HepG2 (cell line): Measurements from ENCODE around the gene CCNL1. TPM values are rescaled to one million over a fixed set of nuclear protein-coding genes. Genes with fewer than 3 reads are reported as not detected.

Source experiments
- ATAC-seq: fragments of 200-7000 bp; cut with Tn5 transposase; 3 replicates; pipeline ENCODE4 v1.9.1; 2020; ENCODE audit warnings: mild to moderate bottlenecking, moderate library complexity
- BruUV-seq: library from RNA; stranded (reverse); fragments of 400-500 nt; replicated peaks from 2 replicates; lab custom pipeline; 2021; lab: Mats Ljungman, UMichigan
- CTCF ChIA-PET: fragments of 300-600 bp; formaldehyde crosslinking; extraction: SDS; loops from one replicate; lab custom pipeline; 2021; ENCODE audit warnings: low total read pairs, inconsistent platforms, low intra/inter-chr PET ratio; lab: Yijun Ruan, JAX
- POLR2A ChIA-PET: fragments of 350-600 bp; sonication (Branson Sonifier 250); formaldehyde crosslinking; loops from one replicate; lab custom pipeline; 2020; ENCODE audit warnings: antibody characterized with exemption, inconsistent platforms; lab: Yijun Ruan, JAX
- DNase-seq: peaks from one replicate; pipeline ENCODE4 v3.0.0-alpha.2; 2015; ENCODE audit warnings: low spot score
- FAIRE-seq: peaks from 3 replicates; lab custom pipeline; 2011; peaks lifted over from hg19 to GRCh38; lab: Jason Lieb, UNC
- H2AFZ ChIP-seq: one replicate; pipeline ENCODE4 v1.6.1; 2011; ENCODE audit warnings: low read length, inconsistent platforms
- H3K27ac ChIP-seq: fragments of 300-600 bp; 3 replicates; pipeline ENCODE4 v1.8.0; 2011; ENCODE audit warnings: mixed run types, mild to moderate bottlenecking, mixed read lengths, low read length, inconsistent platforms; ENCODE audit not compliant: insufficient read depth; ENCODE audit errors: extremely low read length
- H3K27me3 ChIP-seq, 2 experiments: fragments of 200-600 bp in 1 of 2; 2 replicates in 1 of 2; 3 replicates in 1 of 2; pipeline versions ENCODE4 v1.6.0 to v1.8.0; 2011; ENCODE audit warnings: low read length in 2 of 2, mild to moderate bottlenecking in 2 of 2, moderate library complexity in 2 of 2, inconsistent platforms in 1 of 2; ENCODE audit not compliant: insufficient read depth in 2 of 2, control insufficient read depth in 1 of 2
- H3K36me3 ChIP-seq, 2 experiments: fragments of 200-600 bp in 1 of 2; replicated peaks in 1 of 2; 2 replicates in 1 of 2; 3 replicates in 1 of 2; pipeline versions ENCODE4 v1.5.1 to v1.8.0; 2011; ENCODE audit warnings: low read length in 2 of 2, inconsistent platforms in 1 of 2; ENCODE audit not compliant: insufficient read depth in 2 of 2, control insufficient read depth in 1 of 2
- H3K4me1 ChIP-seq: 2 replicates; pipeline ENCODE4 v1.5.1; 2012; ENCODE audit warnings: low read length, inconsistent platforms; ENCODE audit not compliant: insufficient read depth
- H3K4me2 ChIP-seq: 2 replicates; pipeline ENCODE4 v1.6.0; 2011; ENCODE audit warnings: low read depth, low read length, inconsistent platforms
- H3K4me3 ChIP-seq, 3 experiments: fragments of 200-600 bp in 1 of 3; sonication (generic), shearing (Covaris generic) in 1 of 3; replicated peaks in 1 of 3; 2 replicates each; pipeline ENCODE4 v1.5.1; 2011 to 2016; ENCODE audit warnings: low read length in 3 of 3, inconsistent platforms in 2 of 3, low read depth in 2 of 3, mild to moderate bottlenecking in 2 of 3, control low read depth in 1 of 3, mixed read lengths in 1 of 3; ENCODE audit not compliant: insufficient read depth in 1 of 3
- H3K79me2 ChIP-seq: one replicate; pipeline ENCODE4 v1.6.1; 2011; ENCODE audit warnings: low read length, inconsistent platforms; ENCODE audit not compliant: insufficient read depth
- H3K9ac ChIP-seq: 2 replicates; pipeline ENCODE4 v1.6.0; 2011; ENCODE audit warnings: mild to moderate bottlenecking, low read depth, low read length, inconsistent platforms; ENCODE audit not compliant: insufficient read depth
- H3K9me3 ChIP-seq: 2 replicates; pipeline ENCODE4 v1.5.1; 2012; ENCODE audit warnings: mild to moderate bottlenecking, low read length
- H4K20me1 ChIP-seq: 2 replicates; pipeline ENCODE4 v1.6.0; 2011; ENCODE audit warnings: inconsistent platforms, mild to moderate bottlenecking, low read length, moderate library complexity; ENCODE audit not compliant: insufficient read depth
- ASH2L ChIP-seq: fragments of 300-600, 200-600 bp; sonication (generic); IDR thresholded peaks from 2 replicates; pipeline ENCODE4 v1.7.0; 2017; ENCODE audit warnings: low read depth, mild to moderate bottlenecking, moderate library complexity, mixed read lengths, low read length; ENCODE audit not compliant: insufficient read length
- GATAD1 ChIP-seq: IDR thresholded peaks from 2 replicates; pipeline ENCODE4 v1.6.1; 2016; ENCODE audit warnings: missing genetic modification reagents, missing compliant biosample characterization
- MIXL1 ChIP-seq: IDR thresholded peaks from 2 replicates; pipeline ENCODE4 v1.6.1; 2016
- STAG1 ChIP-seq: sonication (generic); formaldehyde crosslinking; IDR thresholded peaks from 2 replicates; pipeline ENCODE4 v1.4.0; 2020; ENCODE audit warnings: missing genetic modification reagents
- TEAD3 ChIP-seq: optimal IDR thresholded peaks from 2 replicates; pipeline ENCODE3; 2016; ENCODE audit warnings: borderline replicate concordance
- ZFY ChIP-seq: sonication (generic); formaldehyde crosslinking; IDR thresholded peaks from 2 replicates; pipeline ENCODE4 v1.4.0; 2020; ENCODE audit warnings: missing genetic modification reagents
- ZNF101 ChIP-seq: sonication (generic); formaldehyde crosslinking; IDR thresholded peaks from 2 replicates; pipeline ENCODE4 v1.4.0; 2020; ENCODE audit warnings: mild to moderate bottlenecking, low read depth, missing genetic modification reagents, borderline replicate concordance
- ZNF552 ChIP-seq: sonication (generic); formaldehyde crosslinking; IDR thresholded peaks from 2 replicates; pipeline ENCODE4 v1.9.0; 2022; ENCODE audit warnings: missing genetic modification reagents, mild to moderate bottlenecking, borderline replicate concordance
- WGBS: methylation state at CpG from one replicate; pipeline ENCODE4 v1.1.6; 2017; ENCODE audit warnings: low lambda C conversion rate; 5-methylcytosine and 5-hydroxymethylcytosine counted together
- in situ Hi-C: cut with HindIII; loops from 2 replicates; pipeline ENCODE4 v1.10.0; 2017; ENCODE audit warnings: low pct_unique_long_range_greater_than_20kb; ENCODE audit not compliant: extremely low pct_ligation_motif_present
- intact Hi-C: fragments of 100-400 bp; cut with micrococcal nuclease; formaldehyde crosslinking; loops from one replicate; pipeline ENCODE4 v1.10.0; 2022; ENCODE audit not compliant: unreplicated experiment
- polyA plus RNA-seq, 8 experiments: library from polyadenylated mRNA; depleted of rRNA in 3 of 8; stranded (reverse) in 7 of 8; unstranded in 1 of 8; fragments of >200 nt; fragmentation: Illumina TruSeq in 4 of 8; extraction: Trizol in 4 of 8; gene quantifications; 2 replicates each; pipeline versions ENCODE4 v1.2.1 to v1.2.3, GENCODE V29; 2011 to 2016; ENCODE audit warnings: low read depth in 4 of 8, missing spikeins in 1 of 8, mixed read lengths in 1 of 8; ENCODE audit not compliant: insufficient read depth in 1 of 8
- total RNA-seq, 5 experiments: library from RNA; depleted of rRNA; stranded (reverse); fragments of >200 nt; fragmentation: Illumina TruSeq; extraction: Trizol; gene quantifications; 2 replicates each; pipeline ENCODE4 v1.2.3, GENCODE V29; 2016; ENCODE audit warnings: low read depth in 1 of 5
- TF ChIP-seq, protein P1 (sequence below): sonication (generic); formaldehyde crosslinking; IDR thresholded peaks from 2 replicates; pipeline ENCODE4 v1.4.0; 2020; ENCODE audit warnings: missing genetic modification reagents
- TF ChIP-seq, protein P2 (sequence below): sonication (generic); formaldehyde crosslinking; IDR thresholded peaks from 2 replicates; pipeline ENCODE4 v1.5.0; 2020; ENCODE audit warnings: mild to moderate bottlenecking, missing genetic modification reagents, moderate library complexity
- TF ChIP-seq, protein P3 (sequence below): sonication (generic); formaldehyde crosslinking; IDR thresholded peaks from 2 replicates; pipeline ENCODE4 v1.5.0; 2020; ENCODE audit warnings: missing genetic modification reagents
- TF ChIP-seq, protein P4 (sequence below): sonication (generic); formaldehyde crosslinking; IDR thresholded peaks from 2 replicates; pipeline ENCODE4 v1.5.0; 2020; ENCODE audit warnings: missing genetic modification reagents
- TF ChIP-seq, protein P5 (sequence below): sonication (generic); formaldehyde crosslinking; conservative IDR thresholded peaks from 2 replicates; pipeline ENCODE4 v1.8.0; 2022; ENCODE audit warnings: missing genetic modification reagents

The CCNL1 gene
- total and polyA plus RNA-seq, 2 of the 13 experiments (the other 11 are each of a cell fraction or from before 2014, with no cell fraction given): 151 to 303 TPM

DNA sequence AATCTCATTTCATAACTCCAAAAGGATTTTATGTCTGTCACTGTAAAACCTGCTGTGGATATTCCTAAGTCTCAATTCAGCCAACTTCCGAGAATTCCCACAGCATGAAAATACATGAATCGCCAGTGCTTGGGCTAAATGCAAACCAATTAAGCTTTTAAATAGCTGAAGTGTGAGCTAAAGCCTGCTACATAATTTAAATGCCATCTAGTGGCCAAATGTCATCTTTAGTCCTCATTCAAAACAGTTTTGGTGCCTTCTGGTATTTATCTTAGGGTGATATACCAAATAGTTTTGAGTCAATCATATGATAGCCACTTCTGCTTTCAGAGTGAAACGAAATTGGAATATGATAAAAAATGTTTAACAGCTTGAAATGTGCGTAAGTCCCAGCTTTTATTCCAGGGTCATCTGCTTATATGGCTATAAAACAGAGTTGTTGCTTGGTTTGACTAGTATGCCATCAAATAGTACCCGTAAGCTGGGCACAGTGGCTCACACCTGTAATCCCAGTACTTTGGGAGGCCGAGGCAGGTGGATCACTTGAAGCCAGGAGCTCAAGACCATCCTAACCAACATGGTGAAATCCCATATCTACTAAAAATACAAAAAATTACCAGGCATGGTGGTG, 41.8 kb upstream of the CCNL1 start:
- Histone ChIP-seq H3K4me2 (no peak overlapping the region), H3K27me3 (no peaks in the 10 kb centered on the region; a peak in 2 of 5 replicates), H3K9ac (no peak overlapping the region), H3K36me3 (no peaks in the 10 kb centered on the region), H3K27ac (no peak overlapping the region), H3K4me3 (no peak overlapping the region), H3K79me2 (no peaks in the 10 kb centered on the region), H3K9me3 (no peaks in the 10 kb centered on the region), H4K20me1 (no peaks in the 10 kb centered on the region), H3K4me1 (no peaks in the 10 kb centered on the region), H2AFZ (no peak overlapping the region)
- ATAC-seq (peak; percentile 74), FAIRE-seq (peak; percentile 15), DNase-seq (peak; percentile 29)
- WGBS: 15% methylated on average over 6 of the region's 6 CpGs
- TF ChIP-seq ASH2L (no peak), MIXL1 (CRISPR knock-in tag) (0 out of 2 replicates have a peak, but pooled peaks have one; percentile 28), TEAD3 (CRISPR knock-in tag) (peak; percentile 7), ZNF101 (no peak), STAG1 (CRISPR knock-in tag) (peak; percentile 52), ZNF552 (CRISPR knock-in tag) (no peak), ZFY (CRISPR knock-in tag) (no peak), GATAD1 (CRISPR knock-in tag) (no peak)
- TF ChIP-seq, protein P1, sequence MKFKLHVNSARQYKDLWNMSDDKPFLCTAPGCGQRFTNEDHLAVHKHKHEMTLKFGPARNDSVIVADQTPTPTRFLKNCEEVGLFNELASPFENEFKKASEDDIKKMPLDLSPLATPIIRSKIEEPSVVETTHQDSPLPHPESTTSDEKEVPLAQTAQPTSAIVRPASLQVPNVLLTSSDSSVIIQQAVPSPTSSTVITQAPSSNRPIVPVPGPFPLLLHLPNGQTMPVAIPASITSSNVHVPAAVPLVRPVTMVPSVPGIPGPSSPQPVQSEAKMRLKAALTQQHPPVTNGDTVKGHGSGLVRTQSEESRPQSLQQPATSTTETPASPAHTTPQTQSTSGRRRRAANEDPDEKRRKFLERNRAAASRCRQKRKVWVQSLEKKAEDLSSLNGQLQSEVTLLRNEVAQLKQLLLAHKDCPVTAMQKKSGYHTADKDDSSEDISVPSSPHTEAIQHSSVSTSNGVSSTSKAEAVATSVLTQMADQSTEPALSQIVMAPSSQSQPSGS: no peak
- TF ChIP-seq, protein P2, sequence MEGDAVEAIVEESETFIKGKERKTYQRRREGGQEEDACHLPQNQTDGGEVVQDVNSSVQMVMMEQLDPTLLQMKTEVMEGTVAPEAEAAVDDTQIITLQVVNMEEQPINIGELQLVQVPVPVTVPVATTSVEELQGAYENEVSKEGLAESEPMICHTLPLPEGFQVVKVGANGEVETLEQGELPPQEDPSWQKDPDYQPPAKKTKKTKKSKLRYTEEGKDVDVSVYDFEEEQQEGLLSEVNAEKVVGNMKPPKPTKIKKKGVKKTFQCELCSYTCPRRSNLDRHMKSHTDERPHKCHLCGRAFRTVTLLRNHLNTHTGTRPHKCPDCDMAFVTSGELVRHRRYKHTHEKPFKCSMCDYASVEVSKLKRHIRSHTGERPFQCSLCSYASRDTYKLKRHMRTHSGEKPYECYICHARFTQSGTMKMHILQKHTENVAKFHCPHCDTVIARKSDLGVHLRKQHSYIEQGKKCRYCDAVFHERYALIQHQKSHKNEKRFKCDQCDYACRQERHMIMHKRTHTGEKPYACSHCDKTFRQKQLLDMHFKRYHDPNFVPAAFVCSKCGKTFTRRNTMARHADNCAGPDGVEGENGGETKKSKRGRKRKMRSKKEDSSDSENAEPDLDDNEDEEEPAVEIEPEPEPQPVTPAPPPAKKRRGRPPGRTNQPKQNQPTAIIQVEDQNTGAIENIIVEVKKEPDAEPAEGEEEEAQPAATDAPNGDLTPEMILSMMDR: peak; percentile 58
- TF ChIP-seq, protein P3, sequence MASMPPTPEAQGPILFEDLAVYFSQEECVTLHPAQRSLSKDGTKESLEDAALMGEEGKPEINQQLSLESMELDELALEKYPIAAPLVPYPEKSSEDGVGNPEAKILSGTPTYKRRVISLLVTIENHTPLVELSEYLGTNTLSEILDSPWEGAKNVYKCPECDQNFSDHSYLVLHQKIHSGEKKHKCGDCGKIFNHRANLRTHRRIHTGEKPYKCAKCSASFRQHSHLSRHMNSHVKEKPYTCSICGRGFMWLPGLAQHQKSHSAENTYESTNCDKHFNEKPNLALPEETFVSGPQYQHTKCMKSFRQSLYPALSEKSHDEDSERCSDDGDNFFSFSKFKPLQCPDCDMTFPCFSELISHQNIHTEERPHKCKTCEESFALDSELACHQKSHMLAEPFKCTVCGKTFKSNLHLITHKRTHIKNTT (CRISPR knock-in tag): no peak
- TF ChIP-seq, protein P4, sequence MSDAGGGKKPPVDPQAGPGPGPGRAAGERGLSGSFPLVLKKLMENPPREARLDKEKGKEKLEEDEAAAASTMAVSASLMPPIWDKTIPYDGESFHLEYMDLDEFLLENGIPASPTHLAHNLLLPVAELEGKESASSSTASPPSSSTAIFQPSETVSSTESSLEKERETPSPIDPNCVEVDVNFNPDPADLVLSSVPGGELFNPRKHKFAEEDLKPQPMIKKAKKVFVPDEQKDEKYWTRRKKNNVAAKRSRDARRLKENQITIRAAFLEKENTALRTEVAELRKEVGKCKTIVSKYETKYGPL (CRISPR knock-in tag): no peak
- TF ChIP-seq, protein P5, sequence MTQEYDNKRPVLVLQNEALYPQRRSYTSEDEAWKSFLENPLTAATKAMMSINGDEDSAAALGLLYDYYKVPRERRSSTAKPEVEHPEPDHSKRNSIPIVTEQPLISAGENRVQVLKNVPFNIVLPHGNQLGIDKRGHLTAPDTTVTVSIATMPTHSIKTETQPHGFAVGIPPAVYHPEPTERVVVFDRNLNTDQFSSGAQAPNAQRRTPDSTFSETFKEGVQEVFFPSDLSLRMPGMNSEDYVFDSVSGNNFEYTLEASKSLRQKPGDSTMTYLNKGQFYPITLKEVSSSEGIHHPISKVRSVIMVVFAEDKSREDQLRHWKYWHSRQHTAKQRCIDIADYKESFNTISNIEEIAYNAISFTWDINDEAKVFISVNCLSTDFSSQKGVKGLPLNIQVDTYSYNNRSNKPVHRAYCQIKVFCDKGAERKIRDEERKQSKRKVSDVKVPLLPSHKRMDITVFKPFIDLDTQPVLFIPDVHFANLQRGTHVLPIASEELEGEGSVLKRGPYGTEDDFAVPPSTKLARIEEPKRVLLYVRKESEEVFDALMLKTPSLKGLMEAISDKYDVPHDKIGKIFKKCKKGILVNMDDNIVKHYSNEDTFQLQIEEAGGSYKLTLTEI (CRISPR knock-in tag): no peak
- no TSS peak for BruUV-seq
- intact Hi-C loops: loop anchor here (1.0 kb wide), 2 partner anchors 25 to 41 kb away; partner anchors contain the start of gene CCNL1
- ChIA-PET CTCF (interaction anchor here (0.6 to 1.5 kb wide), 4 partner anchors 37 to 1051 kb away, joined by 3 to 4 read pairs (median 3); no protein-coding TSS in a partner anchor), POLR2A (interaction anchor here (0.9 to 2.0 kb wide), 3 partner anchors 26 to 41 kb away, joined by 4 to 9 read pairs (median 4); no protein-coding TSS in a partner anchor)
- in situ Hi-C loops: no loop called here
